Immature natural killer cell (primary cell): Measurements from ENCODE around the gene SLC26A4. TPM values are rescaled to one million over a fixed set of nuclear protein-coding genes. Genes with fewer than 3 reads are reported as not detected.
A peak's percentile ranks its signal among the peaks of the same experiment; 100 is the strongest.

Experiments
- DNase-seq, 3 donors: peaks; one replicate each; pipeline ENCODE4 v3.0.0; 2022; ENCODE audit warnings: mixed read lengths in 1 of 3
- H3K27ac Mint-ChIP-seq, 6 donors: one replicate each; pipeline ENCODE4 v1.8.0; 2020; ENCODE audit warnings: mixed read lengths in 6 of 6, mild to moderate bottlenecking in 5 of 6, inconsistent platforms in 4 of 6, moderate library complexity in 3 of 6
- H3K27me3 Mint-ChIP-seq, 3 donors: one replicate each; pipeline ENCODE4 v1.8.0; 2020 to 2021; ENCODE audit warnings: low read depth in 3 of 3, mild to moderate bottlenecking in 3 of 3, mixed read lengths in 3 of 3, moderate library complexity in 3 of 3, inconsistent platforms in 1 of 3
- H3K36me3 Mint-ChIP-seq, 3 donors: one replicate each; pipeline ENCODE4 v1.8.0; 2020; ENCODE audit warnings: mixed read lengths in 3 of 3, inconsistent platforms in 2 of 3, mild to moderate bottlenecking in 2 of 3
- H3K4me1 Mint-ChIP-seq, 2 donors: one replicate each; pipeline ENCODE4 v1.8.0; 2020; ENCODE audit warnings: inconsistent platforms in 2 of 2, mild to moderate bottlenecking in 2 of 2, mixed read lengths in 2 of 2, moderate library complexity in 1 of 2
- H3K4me3 Mint-ChIP-seq, 5 donors: one replicate each; pipeline ENCODE4 v1.8.0; 2020; ENCODE audit warnings: mild to moderate bottlenecking in 5 of 5, mixed read lengths in 5 of 5, inconsistent platforms in 3 of 5, moderate library complexity in 3 of 5
- H3K9me3 Mint-ChIP-seq, 6 donors: one replicate each; pipeline ENCODE4 v1.8.0; 2020; ENCODE audit warnings: mild to moderate bottlenecking in 6 of 6, mixed read lengths in 6 of 6, inconsistent platforms in 4 of 6, moderate library complexity in 3 of 6
- polyA plus RNA-seq, 3 donors: library from polyadenylated mRNA; unstranded; fragments of 300-500 nt; fragmentation: Illumina TruSeq; gene quantifications; one replicate each; pipeline ENCODE4 v1.2.3, GENCODE V29; 2021

The SLC26A4 gene
- polyA plus RNA-seq, 3 donors from 2014 or later, result not detected

- Mint-ChIP-seq H3K4me1 (no peaks in the 10 kb centered on the region), H3K9me3 (no peaks in the 10 kb centered on the region), H3K36me3 (no peaks in the 10 kb centered on the region), H3K4me3 (no peak overlapping the region), H3K27ac (no peak overlapping the region), H3K27me3 (peaks cover 0 to 2% (median 0%) of the 10 kb centered on the region in 3 donors)
- DNase-seq, result no peak
Measured at GRCh38 chr7:107718456-107719193, 58.0 kb downstream of the SLC26A4 start.

GRCh38 chr7:107721286-107721685, 60.7 kb downstream of the SLC26A4 start:
- Mint-ChIP-seq H3K27me3 (peaks cover 0 to 3% (median 0%) of the 10 kb centered on the region in 3 donors), H3K36me3 (no peaks in the 10 kb centered on the region), H3K9me3 (no peaks in the 10 kb centered on the region), H3K4me3 (no peak overlapping the region), H3K4me1 (no peaks in the 10 kb centered on the region), H3K27ac (no peak overlapping the region)
- DNase-seq, result no peak

- H3K4me1 Mint-ChIP-seq, result no peaks in the 10 kb centered on the region
- H3K4me3 Mint-ChIP-seq, result no peak overlapping the region
- no peak overlapping the region for H3K27ac Mint-ChIP-seq
- no peak for DNase-seq
- H3K27me3 Mint-ChIP-seq, result peaks cover 0 to 9% (median 4%) of the 10 kb centered on the region in 3 donors
- no peaks in the 10 kb centered on the region for H3K9me3 Mint-ChIP-seq
- no peaks in the 10 kb centered on the region for H3K36me3 Mint-ChIP-seq
Measured at GRCh38 chr7:107723255-107723654, 62.6 kb downstream of the SLC26A4 start.

- Mint-ChIP-seq H3K9me3 (no peaks in the 10 kb centered on the region), H3K4me3 (no peak overlapping the region), H3K36me3 (no peaks in the 10 kb centered on the region), H3K4me1 (no peaks in the 10 kb centered on the region), H3K27ac (no peak overlapping the region), H3K27me3 (peaks cover 0 to 8% (median 4%) of the 10 kb centered on the region in 3 donors)
- DNase-seq, result peak in 2 of 3 donors; percentile 26 to 30
Measured at GRCh38 chr7:107725138-107725740, 64.6 kb downstream of the SLC26A4 start.

GRCh38 chr7:107726356-107727130, 65.9 kb downstream of the SLC26A4 start:
- H3K9me3 Mint-ChIP-seq, result no peaks in the 10 kb centered on the region
- peaks cover 0 to 8% (median 4%) of the 10 kb centered on the region in 3 donors for H3K27me3 Mint-ChIP-seq
- no peaks in the 10 kb centered on the region for H3K4me1 Mint-ChIP-seq
- H3K4me3 Mint-ChIP-seq, result no peak overlapping the region
- no peaks in the 10 kb centered on the region for H3K36me3 Mint-ChIP-seq
- no peak overlapping the region for H3K27ac Mint-ChIP-seq
- DNase-seq, result no peak

- H3K36me3 Mint-ChIP-seq, result no peaks in the 10 kb centered on the region
- no peaks in the 10 kb centered on the region for H3K9me3 Mint-ChIP-seq
- H3K27me3 Mint-ChIP-seq, result peaks cover 0 to 8% (median 4%) of the 10 kb centered on the region in 3 donors
- no peak for DNase-seq
- no peaks in the 10 kb centered on the region for H3K4me1 Mint-ChIP-seq
- H3K4me3 Mint-ChIP-seq, result no peak overlapping the region
- H3K27ac Mint-ChIP-seq, result no peak overlapping the region
Measured at GRCh38 chr7:107728276-107728675, 67.6 kb downstream of the SLC26A4 start.

GRCh38 chr7:107742678-107743566, 82.3 kb downstream of the SLC26A4 start:
- Mint-ChIP-seq H3K4me3 (peak overlapping the region; percentile 94 to 100 (median 99)), H3K4me1 (peaks cover 41 to 52% of the 10 kb centered on the region in 2 donors), H3K9me3 (no peaks in the 10 kb centered on the region), H3K27me3 (peaks cover 8 to 17% (median 15%) of the 10 kb centered on the region in 3 donors), H3K27ac (peak overlapping the region; percentile 97 to 100 (median 100)), H3K36me3 (no peaks in the 10 kb centered on the region)
- no peak for DNase-seq

- Mint-ChIP-seq H3K27ac (peak within 1 kb of the TSS; percentile 97 to 100 (median 100)), H3K4me1 (peaks cover 44 to 61% of the 10 kb centered on the region in 2 donors), H3K27me3 (peaks cover 8 to 15% (median 14%) of the 10 kb centered on the region in 3 donors), H3K4me3 (peak within 1 kb of the TSS; percentile 94 to 100 (median 99)), H3K9me3 (no peaks in the 10 kb centered on the region), H3K36me3 (no peaks in the 10 kb centered on the region)
- peak; percentile 97 for DNase-seq
Measured at GRCh38 chr7:107743567-107744344, 83.1 kb downstream of the SLC26A4 start, which contains the start of gene CBLL1. TSS of gene CBLL1 (plus strand) at chr7:107744142. CDS start at chr7:107744164, 22 bp downstream.

- DNase-seq, result no peak
- peak overlapping the region; percentile 97 to 100 (median 100) for H3K27ac Mint-ChIP-seq
- peaks cover 8 to 15% (median 13%) of the 10 kb centered on the region in 3 donors for H3K27me3 Mint-ChIP-seq
- H3K4me3 Mint-ChIP-seq, result peak overlapping the region; percentile 94 to 100 (median 99)
- no peaks in the 10 kb centered on the region for H3K36me3 Mint-ChIP-seq
- peaks cover 46 to 66% of the 10 kb centered on the region in 2 donors for H3K4me1 Mint-ChIP-seq
- H3K9me3 Mint-ChIP-seq, result no peaks in the 10 kb centered on the region
Measured at GRCh38 chr7:107744345-107744750, 83.7 kb downstream of the SLC26A4 start.

GRCh38 chr7:107746006-107746405, 85.4 kb downstream of the SLC26A4 start:
- no peak for DNase-seq
- Mint-ChIP-seq H3K9me3 (no peaks in the 10 kb centered on the region), H3K4me3 (peak overlapping the region; percentile 63 to 100 (median 99)), H3K36me3 (peaks cover 6 to 7% (median 7%) of the 10 kb centered on the region in 3 donors), H3K4me1 (peaks cover 46 to 73% of the 10 kb centered on the region in 2 donors), H3K27ac (peak overlapping the region; percentile 37 to 100 (median 83)), H3K27me3 (peaks cover 8 to 15% (median 13%) of the 10 kb centered on the region in 3 donors)

- no peak for DNase-seq
- Mint-ChIP-seq H3K27me3 (no peaks in the 10 kb centered on the region), H3K27ac (peak overlapping the region in 1 of 6 donors; percentile 35), H3K36me3 (peaks cover 6 to 31% (median 25%) of the 10 kb centered on the region in 3 donors), H3K4me3 (no peak overlapping the region), H3K4me1 (peaks cover 21 to 55% of the 10 kb centered on the region in 2 donors), H3K9me3 (no peaks in the 10 kb centered on the region)
Measured at GRCh38 chr7:107751113-107751512, 90.5 kb downstream of the SLC26A4 start.

- H3K4me1 Mint-ChIP-seq, result peaks cover 6 to 24% of the 10 kb centered on the region in 2 donors
- peaks cover 0 to 3% (median 0%) of the 10 kb centered on the region in 3 donors for H3K27me3 Mint-ChIP-seq
- DNase-seq, result no peak
- H3K4me3 Mint-ChIP-seq, result no peak overlapping the region
- H3K9me3 Mint-ChIP-seq, result no peaks in the 10 kb centered on the region
- H3K27ac Mint-ChIP-seq, result peak overlapping the region in 2 of 6 donors; percentile 34 to 49
- peaks cover 17 to 51% (median 42%) of the 10 kb centered on the region in 3 donors for H3K36me3 Mint-ChIP-seq
Measured at GRCh38 chr7:107754642-107755041, 94.0 kb downstream of the SLC26A4 start.
